Glutamatergic neuron (in vitro differentiated cells): Measurements from ENCODE around the gene RSRC1. TPM values are rescaled to one million over a fixed set of nuclear protein-coding genes. Genes with fewer than 3 reads are reported as not detected.

Experiments
- DNase-seq: peaks from one replicate; pipeline ENCODE4 v3.0.0; 2022
- H3K27ac Mint-ChIP-seq: one replicate; pipeline ENCODE4 v1.8.0; 2020; ENCODE audit warnings: mild to moderate bottlenecking, mixed read lengths, inconsistent platforms; ENCODE audit not compliant: unreplicated experiment
- H3K27me3 Mint-ChIP-seq: one replicate; pipeline ENCODE4 v1.8.0; 2020; ENCODE audit warnings: mild to moderate bottlenecking, moderate library complexity, mixed read lengths, inconsistent platforms; ENCODE audit not compliant: unreplicated experiment
- H3K36me3 Mint-ChIP-seq: one replicate; pipeline ENCODE4 v1.8.0; 2020; ENCODE audit warnings: mild to moderate bottlenecking, mixed read lengths, inconsistent platforms; ENCODE audit not compliant: unreplicated experiment
- H3K4me1 Mint-ChIP-seq: one replicate; pipeline ENCODE4 v1.8.0; 2020; ENCODE audit warnings: mild to moderate bottlenecking, low read depth, mixed read lengths, inconsistent platforms; ENCODE audit not compliant: unreplicated experiment
- H3K4me3 Mint-ChIP-seq: one replicate; pipeline ENCODE4 v1.8.0; 2020; ENCODE audit warnings: mild to moderate bottlenecking, mixed read lengths, inconsistent platforms; ENCODE audit not compliant: unreplicated experiment
- H3K9me3 Mint-ChIP-seq: one replicate; pipeline ENCODE4 v1.8.0; 2020; ENCODE audit warnings: mild to moderate bottlenecking, moderate library complexity, mixed read lengths, inconsistent platforms; ENCODE audit not compliant: unreplicated experiment
- CTCF ChIP-seq: fragments of 200-600 bp; sonication (generic); IDR thresholded peaks from one replicate; pipeline ENCODE4 v1.5.0; 2021; ENCODE audit not compliant: partially characterized antibody, unreplicated experiment
- total RNA-seq: library from RNA; stranded (reverse); fragmentation: NEBNext Ultra II Directional; extraction: Animal tissue kit (Norgen Biotek cat#: 25700); gene quantifications from one replicate; pipeline ENCODE4 v1.2.1, GENCODE V29; 2021; ENCODE audit not compliant: unreplicated experiment

The RSRC1 gene
- total RNA-seq, 1 donor from 2014 or later: 93.9 TPM

- Mint-ChIP-seq H3K9me3 (no peaks in the 10 kb centered on the region), H3K36me3 (no peaks in the 10 kb centered on the region), H3K4me3 (no peak overlapping the region), H3K27me3 (no peaks in the 10 kb centered on the region), H3K4me1 (peaks cover 12% of the 10 kb centered on the region), H3K27ac (no peak overlapping the region)
- TF ChIP-seq CTCF: no peak
- DNase-seq: no peak
Measured at GRCh38 chr3:158460926-158461325, 351.0 kb downstream of the RSRC1 start.

- DNase-seq: no peak
- H3K4me1 Mint-ChIP-seq: peaks cover 8% of the 10 kb centered on the region
- no peaks in the 10 kb centered on the region for H3K27me3 Mint-ChIP-seq
- H3K27ac Mint-ChIP-seq: no peak overlapping the region
- H3K9me3 Mint-ChIP-seq: no peaks in the 10 kb centered on the region
- H3K4me3 Mint-ChIP-seq: no peak overlapping the region
- no peak for TF ChIP-seq CTCF
- no peaks in the 10 kb centered on the region for H3K36me3 Mint-ChIP-seq
Measured at GRCh38 chr3:158463556-158463955, 353.7 kb downstream of the RSRC1 start.

GRCh38 chr3:158465074-158465473 is 355.2 kb downstream of the RSRC1 start:
- Mint-ChIP-seq H3K9me3 (no peaks in the 10 kb centered on the region), H3K4me1 (peaks cover 7% of the 10 kb centered on the region), H3K27ac (no peak overlapping the region), H3K27me3 (no peaks in the 10 kb centered on the region), H3K36me3 (no peaks in the 10 kb centered on the region), H3K4me3 (no peak overlapping the region)
- TF ChIP-seq CTCF: no peak
- no peak for DNase-seq

GRCh38 chr3:158470944-158471638 is 361.2 kb downstream of the RSRC1 start:
- Mint-ChIP-seq H3K27me3 (no peaks in the 10 kb centered on the region), H3K36me3 (no peaks in the 10 kb centered on the region), H3K9me3 (no peaks in the 10 kb centered on the region)

More at GRCh38 chr3:158470944-158471638, 361.2 kb downstream of the RSRC1 start:
- Mint-ChIP-seq H3K4me1 (no peaks in the 10 kb centered on the region), H3K4me3 (no peak overlapping the region), H3K27ac (no peak overlapping the region)
- DNase-seq: no peak
- TF ChIP-seq CTCF: no peak
